Measurements from ENCODE around the gene MED25. TPM values are rescaled to one million over a fixed set of nuclear protein-coding genes. Genes with fewer than 3 reads are reported as not detected.
A peak's percentile ranks its signal among the peaks of the same experiment; 100 is the strongest.
"Not testable (repeated sequence)": the region's sequence is repeated elsewhere in the genome, so short reads cannot be mapped to it uniquely, and the experiment has no call there.

The MED25 gene
- total RNA-seq, 1 donor from 2014 or later = 11.0 TPM

GRCh38 chr19:49812452-49812996, 5.6 kb upstream of the MED25 start:
- peak overlapping the region; percentile 94 for H3K27ac ChIP-seq (ENCODE audit: low read depth, low read length)

GRCh38 chr19:49812997-49813861, 4.9 kb upstream of the MED25 start, which contains the start of gene FUZ:
FUZ (minus strand) TSS chr19:49813292; CDS start chr19:49813106, 186 bp downstream.
- Histone ChIP-seq H3K9ac (ENCODE audit: low read depth in 1 of 3, low read length in 3 of 3) (peak within 1 kb of the TSS; percentile 69 to 92 (median 91)), H3K4me3 (ENCODE audit: low read length in 3 of 3) (peak within 1 kb of the TSS; percentile 89 to 99 (median 96)), H3K9me3 (ENCODE audit: control insufficient read depth in 3 of 3, low read length in 3 of 3) (no peaks in the 10 kb centered on the region), H3K27me3 (ENCODE audit: control insufficient read depth in 3 of 3, insufficient read depth in 3 of 3, low read length in 3 of 3) (no peaks in the 10 kb centered on the region), H3K27ac (ENCODE audit: low read depth, low read length) (peak within 1 kb of the TSS; percentile 94), H3K4me1 (ENCODE audit: control insufficient read depth in 3 of 3, insufficient read depth in 3 of 3, low read length in 3 of 3) (peaks cover 20 to 41% (median 28%) of the 10 kb centered on the region in 3 donors), H3K36me3 (ENCODE audit: control insufficient read depth in 3 of 3, insufficient read depth in 3 of 3, low read length in 3 of 3) (no peaks in the 10 kb centered on the region)

More at GRCh38 chr19:49812452-49812996, 5.6 kb upstream of the MED25 start:
- Histone ChIP-seq H3K4me1 (ENCODE audit: control insufficient read depth in 3 of 3, insufficient read depth in 3 of 3, low read length in 3 of 3) (peaks cover 20 to 38% (median 28%) of the 10 kb centered on the region in 3 donors), H3K4me3 (ENCODE audit: low read length in 3 of 3) (peak overlapping the region; percentile 89 to 99 (median 96)), H3K36me3 (ENCODE audit: control insufficient read depth in 3 of 3, insufficient read depth in 3 of 3, low read length in 3 of 3) (peaks cover 0 to 3% (median 3%) of the 10 kb centered on the region in 3 donors), H3K27me3 (ENCODE audit: control insufficient read depth in 3 of 3, insufficient read depth in 3 of 3, low read length in 3 of 3) (no peaks in the 10 kb centered on the region), H3K9me3 (ENCODE audit: control insufficient read depth in 3 of 3, low read length in 3 of 3) (no peaks in the 10 kb centered on the region), H3K9ac (ENCODE audit: low read depth in 1 of 3, low read length in 3 of 3) (peak overlapping the region; percentile 69 to 92 (median 91))

GRCh38 chr19:49814010-49814409, 4.1 kb upstream of the MED25 start:
- peak overlapping the region; percentile 89 to 99 (median 96) for H3K4me3 ChIP-seq (ENCODE audit: low read length in 3 of 3)
- peak overlapping the region in 2 of 3 donors; percentile 69 to 75 for H3K9ac ChIP-seq (ENCODE audit: low read depth in 1 of 3, low read length in 3 of 3)
- no peaks in the 10 kb centered on the region for H3K36me3 ChIP-seq (ENCODE audit: control insufficient read depth in 3 of 3, insufficient read depth in 3 of 3, low read length in 3 of 3)
- no peaks in the 10 kb centered on the region for H3K27me3 ChIP-seq (ENCODE audit: control insufficient read depth in 3 of 3, insufficient read depth in 3 of 3, low read length in 3 of 3)
- peaks cover 23 to 44% (median 29%) of the 10 kb centered on the region in 3 donors for H3K4me1 ChIP-seq (ENCODE audit: control insufficient read depth in 3 of 3, insufficient read depth in 3 of 3, low read length in 3 of 3)
- no peaks in the 10 kb centered on the region for H3K9me3 ChIP-seq (ENCODE audit: control insufficient read depth in 3 of 3, low read length in 3 of 3)
- peak overlapping the region; percentile 94 for H3K27ac ChIP-seq (ENCODE audit: low read depth, low read length)

GRCh38 chr19:49816590-49816989, 1.5 kb upstream of the MED25 start:
- Histone ChIP-seq H3K4me1 (ENCODE audit: control insufficient read depth in 3 of 3, insufficient read depth in 3 of 3, low read length in 3 of 3) (peaks cover 22 to 37% (median 24%) of the 10 kb centered on the region in 3 donors), H3K9ac (ENCODE audit: low read depth in 1 of 3, low read length in 3 of 3) (peak overlapping the region; percentile 40 to 66 (median 54)), H3K9me3 (ENCODE audit: control insufficient read depth in 3 of 3, low read length in 3 of 3) (no peaks in the 10 kb centered on the region), H3K36me3 (ENCODE audit: control insufficient read depth in 3 of 3, insufficient read depth in 3 of 3, low read length in 3 of 3) (peaks cover 0 to 9% (median 0%) of the 10 kb centered on the region in 3 donors), H3K4me3 (ENCODE audit: low read length in 3 of 3) (no peak overlapping the region), H3K27ac (ENCODE audit: low read depth, low read length) (peak overlapping the region; percentile 94), H3K27me3 (ENCODE audit: control insufficient read depth in 3 of 3, insufficient read depth in 3 of 3, low read length in 3 of 3) (no peaks in the 10 kb centered on the region)

GRCh38 chr19:49818649-49819370, 721 bp downstream of the MED25 start:
- no peaks in the 10 kb centered on the region for H3K9me3 ChIP-seq (ENCODE audit: control insufficient read depth in 3 of 3, low read length in 3 of 3)
- H3K27ac ChIP-seq (ENCODE audit: low read depth, low read length) = peak overlapping the region; percentile 94
- peaks cover 10 to 18% (median 10%) of the 10 kb centered on the region in 3 donors for H3K36me3 ChIP-seq (ENCODE audit: control insufficient read depth in 3 of 3, insufficient read depth in 3 of 3, low read length in 3 of 3)
- H3K9ac ChIP-seq (ENCODE audit: low read depth in 1 of 3, low read length in 3 of 3) = peak overlapping the region; percentile 91 to 99 (median 97)
- H3K4me3 ChIP-seq (ENCODE audit: low read length in 3 of 3) = peak overlapping the region; percentile 87 to 94 (median 90)
- H3K4me1 ChIP-seq (ENCODE audit: control insufficient read depth in 3 of 3, insufficient read depth in 3 of 3, low read length in 3 of 3) = peaks cover 17 to 24% (median 17%) of the 10 kb centered on the region in 3 donors
- no peaks in the 10 kb centered on the region for H3K27me3 ChIP-seq (ENCODE audit: control insufficient read depth in 3 of 3, insufficient read depth in 3 of 3, low read length in 3 of 3)

- H3K4me3 ChIP-seq (ENCODE audit: low read length in 3 of 3) = peak overlapping the region; percentile 87 to 94 (median 90)
- not testable (repeated sequence) for H3K27ac ChIP-seq (ENCODE audit: low read depth, low read length)
These were observed 1.5 kb downstream of the MED25 start for GRCh38 chr19:49819452-49820115.

GRCh38 chr19:49820125-49820524, 2.0 kb downstream of the MED25 start:
- H3K9ac ChIP-seq (ENCODE audit: low read depth in 1 of 3, low read length in 3 of 3) = peak overlapping the region in 1 of 3 donors; percentile 32
- no peak overlapping the region for H3K4me3 ChIP-seq (ENCODE audit: low read length in 3 of 3)
- peaks cover 17 to 27% (median 17%) of the 10 kb centered on the region in 3 donors for H3K4me1 ChIP-seq (ENCODE audit: control insufficient read depth in 3 of 3, insufficient read depth in 3 of 3, low read length in 3 of 3)
- no peaks in the 10 kb centered on the region for H3K9me3 ChIP-seq (ENCODE audit: control insufficient read depth in 3 of 3, low read length in 3 of 3)
- H3K36me3 ChIP-seq (ENCODE audit: control insufficient read depth in 3 of 3, insufficient read depth in 3 of 3, low read length in 3 of 3) = peaks cover 10 to 26% (median 12%) of the 10 kb centered on the region in 3 donors
- H3K27me3 ChIP-seq (ENCODE audit: control insufficient read depth in 3 of 3, insufficient read depth in 3 of 3, low read length in 3 of 3) = no peaks in the 10 kb centered on the region
- no peak overlapping the region for H3K27ac ChIP-seq (ENCODE audit: low read depth, low read length)

More at GRCh38 chr19:49819452-49820115, 1.5 kb downstream of the MED25 start:
- H3K4me1 ChIP-seq (ENCODE audit: control insufficient read depth in 3 of 3, insufficient read depth in 3 of 3, low read length in 3 of 3) = peaks cover 17 to 24% (median 17%) of the 10 kb centered on the region in 3 donors
- H3K9ac ChIP-seq (ENCODE audit: low read depth in 1 of 3, low read length in 3 of 3) = peak overlapping the region; percentile 45 to 99 (median 97)
- peaks cover 10 to 24% (median 10%) of the 10 kb centered on the region in 3 donors for H3K36me3 ChIP-seq (ENCODE audit: control insufficient read depth in 3 of 3, insufficient read depth in 3 of 3, low read length in 3 of 3)
- not testable (repeated sequence) for H3K27me3 ChIP-seq (ENCODE audit: control insufficient read depth in 3 of 3, insufficient read depth in 3 of 3, low read length in 3 of 3); H3K9me3 ChIP-seq (ENCODE audit: control insufficient read depth in 3 of 3, low read length in 3 of 3)

GRCh38 chr19:49823472-49823871, 5.4 kb downstream of the MED25 start:
- H3K36me3 ChIP-seq (ENCODE audit: control insufficient read depth in 3 of 3, insufficient read depth in 3 of 3, low read length in 3 of 3) = peaks cover 19 to 30% (median 21%) of the 10 kb centered on the region in 3 donors
- H3K4me3 ChIP-seq (ENCODE audit: low read length in 3 of 3) = no peak overlapping the region
- no peak overlapping the region for H3K27ac ChIP-seq (ENCODE audit: low read depth, low read length)
- H3K9ac ChIP-seq (ENCODE audit: low read depth in 1 of 3, low read length in 3 of 3) = no peak overlapping the region
- peaks cover 17 to 40% (median 25%) of the 10 kb centered on the region in 3 donors for H3K4me1 ChIP-seq (ENCODE audit: control insufficient read depth in 3 of 3, insufficient read depth in 3 of 3, low read length in 3 of 3)
- no peaks in the 10 kb centered on the region for H3K9me3 ChIP-seq (ENCODE audit: control insufficient read depth in 3 of 3, low read length in 3 of 3)
- no peaks in the 10 kb centered on the region for H3K27me3 ChIP-seq (ENCODE audit: control insufficient read depth in 3 of 3, insufficient read depth in 3 of 3, low read length in 3 of 3)

GRCh38 chr19:49824662-49825061, 6.6 kb downstream of the MED25 start:
- Histone ChIP-seq H3K4me1 (ENCODE audit: control insufficient read depth in 3 of 3, insufficient read depth in 3 of 3, low read length in 3 of 3) (peaks cover 10 to 42% (median 24%) of the 10 kb centered on the region in 3 donors), H3K36me3 (ENCODE audit: control insufficient read depth in 3 of 3, insufficient read depth in 3 of 3, low read length in 3 of 3) (peaks cover 22 to 32% (median 23%) of the 10 kb centered on the region in 3 donors), H3K9ac (ENCODE audit: low read depth in 1 of 3, low read length in 3 of 3) (no peak overlapping the region), H3K27ac (ENCODE audit: low read depth, low read length) (no peak overlapping the region), H3K9me3 (ENCODE audit: control insufficient read depth in 3 of 3, low read length in 3 of 3) (no peaks in the 10 kb centered on the region), H3K27me3 (ENCODE audit: control insufficient read depth in 3 of 3, insufficient read depth in 3 of 3, low read length in 3 of 3) (no peaks in the 10 kb centered on the region), H3K4me3 (ENCODE audit: low read length in 3 of 3) (no peak overlapping the region)
